GM12878 (cell line): Measurements from ENCODE around the gene ANO9. TPM values are rescaled to one million over a fixed set of nuclear protein-coding genes. Genes with fewer than 3 reads are reported as not detected.

Experiments
- ATAC-seq: fragments of 200-7000 bp; cut with Tn5 transposase; 3 replicates; pipeline ENCODE4 v1.9.1; 2020; ENCODE audit warnings: mild to moderate bottlenecking, moderate library complexity
- BruUV-seq: library from RNA; stranded (reverse); fragments of 400-500 nt; replicated peaks from 2 replicates; lab custom pipeline; 2021; lab: Mats Ljungman, UMichigan
- CTCF ChIA-PET: fragments of 300-600 bp; sonication (Branson Sonifier 250); formaldehyde crosslinking; extraction: SDS; loops from one replicate; lab custom pipeline; 2021; ENCODE audit warnings: inconsistent platforms; lab: Yijun Ruan, JAX
- POLR2A ChIA-PET: fragments of 350-600 bp; formaldehyde crosslinking; extraction: SDS; loops from one replicate; lab custom pipeline; 2021; ENCODE audit warnings: inconsistent platforms; lab: Charles Lee
- RAD21 ChIA-PET: fragments of 300-600 bp; sonication (Branson Sonifier 250); formaldehyde crosslinking; loops from one replicate; lab custom pipeline; 2023; ENCODE audit warnings: antibody characterized with exemption; ENCODE audit not compliant: unreplicated experiment; lab: Charles Lee
- SMC1A ChIA-PET: fragments of 300-600 bp; sonication (Branson Sonifier 250); formaldehyde crosslinking; loops from one replicate; lab custom pipeline; 2023; ENCODE audit not compliant: unreplicated experiment, uncharacterized antibody; lab: Charles Lee
- DNase-seq: peaks from one replicate; pipeline ENCODE4 v3.0.0-alpha.2; 2011; ENCODE audit warnings: low read depth, low spot score
- FAIRE-seq: peaks from 3 replicates; lab custom pipeline; 2011; peaks lifted over from hg19 to GRCh38; lab: Jason Lieb, UNC
- H2AFZ ChIP-seq: 2 replicates; pipeline ENCODE4 v1.6.0; 2011; ENCODE audit warnings: low read depth, low read length, control low read depth; ENCODE audit not compliant: control insufficient read depth
- H3K27ac ChIP-seq: 2 replicates; pipeline ENCODE4 v1.5.1; 2011; ENCODE audit warnings: control low read depth; ENCODE audit not compliant: control insufficient read depth, insufficient read depth
- H3K27me3 ChIP-seq, 2 experiments: replicated peaks in 1 of 2; 2 replicates each; pipeline versions ENCODE4 v1.6.0 to v1.6.1; 2011; ENCODE audit warnings: low read length in 1 of 2; ENCODE audit not compliant: control insufficient read depth in 2 of 2, insufficient read depth in 2 of 2
- H3K36me3 ChIP-seq, 2 experiments: 2 replicates each; pipeline ENCODE4 v1.5.1; 2011; ENCODE audit warnings: low read length in 1 of 2; ENCODE audit not compliant: control insufficient read depth in 2 of 2, insufficient read depth in 2 of 2
- H3K4me1 ChIP-seq: 2 replicates; pipeline ENCODE4 v1.6.1; 2011; ENCODE audit warnings: mild to moderate bottlenecking, low read length, moderate library complexity, mixed read lengths; ENCODE audit not compliant: control insufficient read depth, insufficient read depth
- H3K4me2 ChIP-seq: 2 replicates; pipeline ENCODE4 v1.6.0; 2011; ENCODE audit warnings: control low read depth; ENCODE audit not compliant: control insufficient read depth, insufficient read depth
- H3K4me3 ChIP-seq: fragments of 200-600 bp; sonication (generic); 2 replicates; pipeline ENCODE4 v1.5.1; 2016
- H3K79me2 ChIP-seq: 2 replicates; pipeline ENCODE4 v1.6.0; 2011; ENCODE audit warnings: low read length; ENCODE audit not compliant: control insufficient read depth, insufficient read depth
- H3K9ac ChIP-seq: 2 replicates; pipeline ENCODE4 v1.8.0; 2011; ENCODE audit warnings: low read length, control low read depth, mixed read lengths; ENCODE audit not compliant: control insufficient read depth, insufficient read depth
- H3K9me3 ChIP-seq: replicated peaks from 3 replicates; pipeline ENCODE4 v1.5.1; 2011; ENCODE audit warnings: mild to moderate bottlenecking, low read length; ENCODE audit not compliant: control insufficient read depth, insufficient read depth
- H4K20me1 ChIP-seq: 2 replicates; pipeline ENCODE4 v1.6.0; 2011; ENCODE audit not compliant: control insufficient read depth, insufficient read depth
- CREM ChIP-seq: IDR thresholded peaks from 2 replicates; pipeline ENCODE4 v1.6.1; 2014; ENCODE audit warnings: antibody characterized with exemption, low read depth
- GATAD2B ChIP-seq: fragments of 450-650 bp; conservative IDR thresholded peaks from 2 replicates; pipeline ENCODE4 v1.6.1; 2017; ENCODE audit warnings: low read depth, mild to moderate bottlenecking, moderate library complexity
- HDAC6 ChIP-seq: fragments of 200-600 bp; sonication (generic); IDR thresholded peaks from one replicate; pipeline ENCODE4 v1.8.0; 2017; ENCODE audit warnings: antibody characterized with exemption; ENCODE audit not compliant: unreplicated experiment
- MYC ChIP-seq: IDR thresholded peaks from 2 replicates; pipeline ENCODE4 v1.6.1; 2011; ENCODE audit warnings: mild to moderate bottlenecking, low read length, moderate library complexity, inconsistent platforms; ENCODE audit not compliant: insufficient read depth, insufficient replicate concordance, insufficient read length, severe bottlenecking
- ZBTB40 ChIP-seq: fragments of 450-650 bp; IDR thresholded peaks from 2 replicates; pipeline ENCODE4 v1.6.1; 2016; ENCODE audit warnings: mild to moderate bottlenecking, moderate library complexity, borderline replicate concordance
- WGBS: methylation state at CpG from one replicate; pipeline ENCODE4 v1.1.6; 2016; ENCODE audit warnings: low lambda C conversion rate; ENCODE audit not compliant: insufficient replicate concordance, insufficient coverage; ENCODE audit errors: missing lambda C conversion rate; 5-methylcytosine and 5-hydroxymethylcytosine counted together
- in situ Hi-C: fragments of 300-500 bp; cut with MboI; formaldehyde crosslinking; loops from 9 replicates; pipeline ENCODE4 v1.14.3; 2018; ENCODE audit warnings: mixed read lengths
- intact Hi-C: fragments of 100-400 bp; cut with micrococcal nuclease; formaldehyde crosslinking; loops from one replicate; pipeline ENCODE4 v1.14.2; 2022; ENCODE audit not compliant: unreplicated experiment
- polyA plus RNA-seq, 11 experiments: library from polyadenylated mRNA; depleted of rRNA in 4 of 11; unstranded in 6 of 11; stranded (reverse) in 5 of 11; fragments of >200 nt; fragmentation: Nextera tagmentation in 4 of 11; fragmentation: Illumina TruSeq in 1 of 11; extraction: Ambion mirVana in 4 of 11; extraction: Trizol in 1 of 11; gene quantifications; 1 replicate in 1 of 11; 2 replicates in 10 of 11; pipeline versions ENCODE4 v1.2.1 to v1.2.3, GENCODE V29; 2011 to 2016; ENCODE audit warnings: inconsistent platforms in 2 of 11, missing spikeins in 2 of 11, low read depth in 1 of 11
- total RNA-seq, 4 experiments: library from RNA; depleted of rRNA in 3 of 4; stranded (reverse); fragments of >200 nt in 3 of 4; fragmentation: Illumina TruSeq in 1 of 4; extraction: Trizol in 1 of 4; gene quantifications; 2 replicates each; pipeline versions ENCODE4 v1.2.1 to v1.2.3, GENCODE V29; 2013 to 2021
- TF ChIP-seq, protein P1 (sequence below): fragments of 450-650 bp; conservative IDR thresholded peaks from 2 replicates; pipeline ENCODE4 v1.6.1; 2017; ENCODE audit warnings: mild to moderate bottlenecking, moderate library complexity
- TF ChIP-seq, protein P2 (sequence below): fragments of 450-650 bp; IDR thresholded peaks from 2 replicates; pipeline ENCODE4 v1.6.1; 2017; ENCODE audit warnings: borderline replicate concordance

The ANO9 gene
- total and polyA plus RNA-seq, 10 of the 15 experiments (the other 5 are each of a cell fraction or from before 2014, with no cell fraction given) = 0.21 to 42.3 (median 12.0) TPM

- TF ChIP-seq, protein P1, sequence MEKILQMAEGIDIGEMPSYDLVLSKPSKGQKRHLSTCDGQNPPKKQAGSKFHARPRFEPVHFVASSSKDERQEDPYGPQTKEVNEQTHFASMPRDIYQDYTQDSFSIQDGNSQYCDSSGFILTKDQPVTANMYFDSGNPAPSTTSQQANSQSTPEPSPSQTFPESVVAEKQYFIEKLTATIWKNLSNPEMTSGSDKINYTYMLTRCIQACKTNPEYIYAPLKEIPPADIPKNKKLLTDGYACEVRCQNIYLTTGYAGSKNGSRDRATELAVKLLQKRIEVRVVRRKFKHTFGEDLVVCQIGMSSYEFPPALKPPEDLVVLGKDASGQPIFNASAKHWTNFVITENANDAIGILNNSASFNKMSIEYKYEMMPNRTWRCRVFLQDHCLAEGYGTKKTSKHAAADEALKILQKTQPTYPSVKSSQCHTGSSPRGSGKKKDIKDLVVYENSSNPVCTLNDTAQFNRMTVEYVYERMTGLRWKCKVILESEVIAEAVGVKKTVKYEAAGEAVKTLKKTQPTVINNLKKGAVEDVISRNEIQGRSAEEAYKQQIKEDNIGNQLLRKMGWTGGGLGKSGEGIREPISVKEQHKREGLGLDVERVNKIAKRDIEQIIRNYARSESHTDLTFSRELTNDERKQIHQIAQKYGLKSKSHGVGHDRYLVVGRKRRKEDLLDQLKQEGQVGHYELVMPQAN = no peak
- TF ChIP-seq GATAD2B = no peak
- TF ChIP-seq CREM = no peak
- TF ChIP-seq HDAC6 = no peak
- TF ChIP-seq, protein P2, sequence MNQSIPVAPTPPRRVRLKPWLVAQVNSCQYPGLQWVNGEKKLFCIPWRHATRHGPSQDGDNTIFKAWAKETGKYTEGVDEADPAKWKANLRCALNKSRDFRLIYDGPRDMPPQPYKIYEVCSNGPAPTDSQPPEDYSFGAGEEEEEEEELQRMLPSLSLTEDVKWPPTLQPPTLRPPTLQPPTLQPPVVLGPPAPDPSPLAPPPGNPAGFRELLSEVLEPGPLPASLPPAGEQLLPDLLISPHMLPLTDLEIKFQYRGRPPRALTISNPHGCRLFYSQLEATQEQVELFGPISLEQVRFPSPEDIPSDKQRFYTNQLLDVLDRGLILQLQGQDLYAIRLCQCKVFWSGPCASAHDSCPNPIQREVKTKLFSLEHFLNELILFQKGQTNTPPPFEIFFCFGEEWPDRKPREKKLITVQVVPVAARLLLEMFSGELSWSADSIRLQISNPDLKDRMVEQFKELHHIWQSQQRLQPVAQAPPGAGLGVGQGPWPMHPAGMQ = no peak
Observed at GRCh38 chr11:405954-406795, 35.6 kb downstream of the ANO9 start (continued).

GRCh38 chr11:405323-405953 is 36.4 kb downstream of the ANO9 start:
- H3K9me3 ChIP-seq = no peaks in the 10 kb centered on the region
- H2AFZ ChIP-seq = no peak overlapping the region
- H3K4me1 ChIP-seq = peaks cover 6% of the 10 kb centered on the region; the same call in 1 of the 2 replicates
- H3K27ac ChIP-seq = no peak overlapping the region
- ChIA-PET SMC1A (no interaction called here), RAD21 (interaction anchor here (0.6 to 2.4 kb wide), 2 partner anchors 42 to 98 kb away, joined by 6 to 17 read pairs; no protein-coding TSS in a partner anchor), CTCF (no interaction called here), POLR2A (no interaction called here)
- no peak for ATAC-seq
- 66% methylated on average over 11 of the region's 17 CpGs for WGBS
- intact Hi-C loops = no loop called here
- H3K27me3 ChIP-seq = no peaks in the 10 kb centered on the region
- H3K9ac ChIP-seq = no peak overlapping the region
- no peak overlapping the region for H3K4me2 ChIP-seq
- FAIRE-seq = no peak
- H4K20me1 ChIP-seq = no peaks in the 10 kb centered on the region
- DNase-seq = no peak
- H3K79me2 ChIP-seq = no peaks in the 10 kb centered on the region
- no peak overlapping the region for H3K4me3 ChIP-seq
- no TSS peak for BruUV-seq
- no peaks in the 10 kb centered on the region for H3K36me3 ChIP-seq
- in situ Hi-C loops = no loop called here
- TF ChIP-seq ZBTB40 (no peak), MYC (no peak)
